ENCODE measurements around the gene RSPRY1. TPM values are rescaled to one million over a fixed set of nuclear protein-coding genes. Genes with fewer than 3 reads are reported as not detected.

RSPRY1 gene
- total and polyA plus RNA-seq, 2 of the 4 experiments (the other 2 are of a cell fraction): 25.2 to 62.2 TPM

DNA sequence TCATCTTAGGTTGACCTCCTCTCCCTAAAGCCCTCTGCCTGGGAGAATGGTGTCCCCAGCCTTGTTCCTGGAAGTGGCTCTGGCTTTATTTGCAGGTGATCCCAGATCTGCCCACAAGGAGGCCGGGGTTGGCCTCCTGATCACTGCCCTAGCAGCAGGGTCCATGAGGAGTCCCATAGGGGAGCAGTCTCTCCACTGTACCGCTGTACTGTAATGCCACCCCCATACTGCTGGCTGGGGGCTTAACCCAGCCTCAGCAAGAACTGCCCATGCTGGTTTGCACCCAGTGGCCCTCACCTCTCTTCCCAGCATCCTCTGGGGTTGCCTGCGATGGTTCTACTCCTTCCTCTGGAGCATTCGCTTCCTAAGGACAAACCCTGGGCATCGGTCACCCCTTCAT lies 39.4 kb upstream of the RSPRY1 start:
- dilution Hi-C loops (cut with HindIII; ENCODE audit: low sequenced_read_pairs, unreplicated experiment) (no loop called here), intact Hi-C loops (cut with micrococcal nuclease) (no loop called here), in situ Hi-C loops (cut with MboI; ENCODE audit: low sequenced_read_pairs) (no loop called here)
- Histone ChIP-seq H2BK15ac (ENCODE audit: low read depth, low read length) (no peak overlapping the region), H3K9me1 (ENCODE audit: insufficient read depth, low read length) (peaks cover 29% of the 10 kb centered on the region), H3K9me3 (ENCODE audit: control insufficient read depth, insufficient read depth, low read length) (no peaks in the 10 kb centered on the region), H3K4me3 (ENCODE audit: insufficient read depth, low read depth, low read length) (no peak overlapping the region), H2AFZ (replicated peaks; ENCODE audit: low read length, poor library complexity) (no peak overlapping the region), H2AK5ac (ENCODE audit: low read depth, low read length) (no peak overlapping the region), H2AK9ac (replicated peaks; ENCODE audit: low read depth, low read length, poor library complexity) (peak overlapping the region; percentile 1), H3K36me3 (ENCODE audit: control insufficient read depth, insufficient read depth, low read length) (peaks cover 1% of the 10 kb centered on the region; the same call in 1 of the 2 replicates), H4K91ac (ENCODE audit: insufficient read depth, low read depth, low read length) (no peak overlapping the region), H4K20me1 (ENCODE audit: insufficient read depth, low read length) (no peaks in the 10 kb centered on the region; the same call in 1 of the 2 replicates), H3K56ac (ENCODE audit: extremely low read depth, insufficient read depth, low read length) (no peak overlapping the region), H2BK120ac (ENCODE audit: low read depth, low read length) (no peak overlapping the region), H3K4ac (ENCODE audit: low read depth, low read length) (no peak overlapping the region), H3K4me2 (ENCODE audit: low read depth, low read length) (no peak overlapping the region), H3K18ac (ENCODE audit: low read depth, low read length) (no peak overlapping the region), H3K27me3 (ENCODE audit: control insufficient read depth, insufficient read depth, low read length) (no peaks in the 10 kb centered on the region), H3K79me1 (ENCODE audit: low read depth in 1 of 2, low read length in 2 of 2) (no peaks in the 10 kb centered on the region), H3K14ac (replicated peaks; ENCODE audit: low read depth, low read length) (no peak overlapping the region), H3K27ac (ENCODE audit: insufficient read depth, low read length) (no peak overlapping the region), H3K23ac (ENCODE audit: low read depth, low read length) (no peak overlapping the region), H3K4me1 (ENCODE audit: control insufficient read depth, insufficient read depth, low read length) (peaks cover 6% of the 10 kb centered on the region; the same call in 1 of the 2 replicates), H3K9ac (ENCODE audit: low read depth, low read length) (no peak overlapping the region), H2BK5ac (ENCODE audit: low read depth, low read length, poor library complexity, severe bottlenecking) (no peak overlapping the region), H4K8ac (ENCODE audit: low read depth in 2 of 2, low read length in 2 of 2) (no peak overlapping the region), H4K5ac (ENCODE audit: low read depth, low read length) (no peak overlapping the region), H2BK20ac (ENCODE audit: low read depth, low read length) (no peak overlapping the region)
- ATAC-seq (ENCODE audit: low read depth): no peak
- POLR2A ChIA-PET (ENCODE audit: unreplicated experiment): no interaction called here
- WGBS, 2 experiments (ENCODE audit: extremely low coverage in 2 of 2, insufficient read length in 1 of 2): 100% methylated on average over 3 of the region's 5 CpGs; no CpG with 5 or more reads in 1 of the 2 experiments
- TF ChIP-seq, protein P1, sequence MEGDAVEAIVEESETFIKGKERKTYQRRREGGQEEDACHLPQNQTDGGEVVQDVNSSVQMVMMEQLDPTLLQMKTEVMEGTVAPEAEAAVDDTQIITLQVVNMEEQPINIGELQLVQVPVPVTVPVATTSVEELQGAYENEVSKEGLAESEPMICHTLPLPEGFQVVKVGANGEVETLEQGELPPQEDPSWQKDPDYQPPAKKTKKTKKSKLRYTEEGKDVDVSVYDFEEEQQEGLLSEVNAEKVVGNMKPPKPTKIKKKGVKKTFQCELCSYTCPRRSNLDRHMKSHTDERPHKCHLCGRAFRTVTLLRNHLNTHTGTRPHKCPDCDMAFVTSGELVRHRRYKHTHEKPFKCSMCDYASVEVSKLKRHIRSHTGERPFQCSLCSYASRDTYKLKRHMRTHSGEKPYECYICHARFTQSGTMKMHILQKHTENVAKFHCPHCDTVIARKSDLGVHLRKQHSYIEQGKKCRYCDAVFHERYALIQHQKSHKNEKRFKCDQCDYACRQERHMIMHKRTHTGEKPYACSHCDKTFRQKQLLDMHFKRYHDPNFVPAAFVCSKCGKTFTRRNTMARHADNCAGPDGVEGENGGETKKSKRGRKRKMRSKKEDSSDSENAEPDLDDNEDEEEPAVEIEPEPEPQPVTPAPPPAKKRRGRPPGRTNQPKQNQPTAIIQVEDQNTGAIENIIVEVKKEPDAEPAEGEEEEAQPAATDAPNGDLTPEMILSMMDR (conservative IDR thresholded peaks at IDR 0.05; ENCODE audit: low read depth, low read length): 0 out of 2 replicates have a peak, but pooled peaks have one; percentile 11
- TF ChIP-seq FOS (IDR thresholded peaks at IDR 0.05; ENCODE audit: low read depth, low read length): no peak
- CTCF ChIA-PET: no interaction called here
- DNase-seq: no peak
- BruUV-seq (replicated peaks): no TSS peak
